Measurements from ENCODE around the gene FABP3. TPM values are rescaled to one million over a fixed set of nuclear protein-coding genes. Genes with fewer than 3 reads are reported as not detected.

Gene FABP3
- total and polyA plus RNA-seq, 2 of the 8 experiments (the other 6 are each of a cell fraction or from before 2014, with no cell fraction given) = 34.8 to 43.9 TPM

- no peak for TF ChIP-seq RFX5 (IDR thresholded peaks at IDR 0.05; ENCODE audit: borderline replicate concordance, low read depth, low read length)
These were observed 46.4 kb downstream of the FABP3 start (continued) for GRCh38 chr1:31326461-31326860.

Data from H1 (cell line).